SK-N-SH treated with all-trans-retinoic acid at 6 μM for 48 hours (cell line): ENCODE data around the gene ANGPTL5.

Source experiments
- ARNTL ChIP-seq: fragments of 450-650 bp; formaldehyde crosslinking; IDR thresholded peaks from 2 replicates; pipeline ENCODE4 v1.5.0; 2020; ENCODE audit warnings: low read depth, mild to moderate bottlenecking, moderate library complexity, borderline replicate concordance
- CREB5 ChIP-seq: fragments of 250-450 bp; sonication (Bioruptor Pico); IDR thresholded peaks from 2 replicates; pipeline ENCODE4 v1.5.1; 2020; ENCODE audit warnings: low read depth, mild to moderate bottlenecking, moderate library complexity
- CSRNP3 ChIP-seq: fragments of 250-450 bp; sonication (Bioruptor Pico); IDR thresholded peaks from 2 replicates; pipeline ENCODE4 v1.5.1; 2021; ENCODE audit warnings: mild to moderate bottlenecking, moderate library complexity
- ESRRG ChIP-seq: fragments of 250-450 bp; sonication (Bioruptor Pico); IDR thresholded peaks from 2 replicates; pipeline ENCODE4 v1.6.1; 2021; ENCODE audit warnings: mild to moderate bottlenecking
- PATZ1 ChIP-seq: fragments of 250-450 bp; sonication (Bioruptor Pico); IDR thresholded peaks from 2 replicates; pipeline ENCODE4 v1.8.0; 2020; ENCODE audit warnings: mild to moderate bottlenecking, moderate library complexity, borderline replicate concordance
- POU6F1 ChIP-seq: fragments of 250-450 bp; sonication (Bioruptor Pico); IDR thresholded peaks from 2 replicates; pipeline ENCODE4 v1.8.0; 2021; ENCODE audit warnings: low read depth, mild to moderate bottlenecking, moderate library complexity, borderline replicate concordance
- TOX ChIP-seq: fragments of 250-450 bp; sonication (Bioruptor Pico); IDR thresholded peaks from 2 replicates; pipeline ENCODE4 v1.8.0; 2021; ENCODE audit warnings: mild to moderate bottlenecking, moderate library complexity, borderline replicate concordance
- ZFP3 ChIP-seq: fragments of 250-450 bp; sonication (Bioruptor Pico); IDR thresholded peaks from 2 replicates; pipeline ENCODE4 v1.5.0; 2020; ENCODE audit warnings: mild to moderate bottlenecking, moderate library complexity
- ZFP30 ChIP-seq: fragments of 450-650 bp; formaldehyde crosslinking; IDR thresholded peaks from 2 replicates; pipeline ENCODE4 v1.5.0; 2022; ENCODE audit warnings: mild to moderate bottlenecking, moderate library complexity

GRCh38 chr11:101914738-101915426 is 1.4 kb downstream of the ANGPTL5 start, which contains the start of gene CEP126:
- TF ChIP-seq ARNTL (no peak), CSRNP3 (CRISPR knock-in tag) (no peak), PATZ1 (no peak), POU6F1 (CRISPR knock-in tag) (no peak), TOX (CRISPR knock-in tag) (no peak), CREB5 (CRISPR knock-in tag) (no peak), ZFP30 (CRISPR knock-in tag) (no peak), ZFP3 (CRISPR knock-in tag) (no peak), ESRRG (CRISPR knock-in tag) (no peak)
